Progenitor cell of endocrine pancreas (in vitro differentiated cells): ENCODE data around the gene CCDC82. TPM values are rescaled to one million over a fixed set of nuclear protein-coding genes. Genes with fewer than 3 reads are reported as not detected.
A peak's percentile ranks its signal among the peaks of the same experiment; 100 is the strongest.

Experiments used
- DNase-seq: peaks from one replicate; pipeline ENCODE4 v3.0.0; 2021; ENCODE audit warnings: low spot score; ENCODE audit not compliant: unreplicated experiment
- H3K27ac Mint-ChIP-seq: 2 replicates; pipeline ENCODE4 v1.8.0; 2021; ENCODE audit warnings: mild to moderate bottlenecking, moderate library complexity, mixed read lengths
- H3K27me3 Mint-ChIP-seq: 2 replicates; pipeline ENCODE4 v1.8.0; 2021; ENCODE audit warnings: mixed read lengths
- H3K36me3 Mint-ChIP-seq: 2 replicates; pipeline ENCODE4 v1.8.0; 2022; ENCODE audit warnings: mixed read lengths; ENCODE audit not compliant: insufficient read depth
- H3K4me1 Mint-ChIP-seq: 2 replicates; pipeline ENCODE4 v1.8.0; 2021; ENCODE audit warnings: low read depth, mixed read lengths
- H3K4me3 Mint-ChIP-seq: 2 replicates; pipeline ENCODE4 v1.8.0; 2021; ENCODE audit warnings: low read depth, mild to moderate bottlenecking, moderate library complexity, mixed read lengths
- H3K9me3 Mint-ChIP-seq: 2 replicates; pipeline ENCODE4 v1.8.0; 2021; ENCODE audit warnings: low read depth, mixed read lengths
- CTCF ChIP-seq: fragments of 200-600 bp; sonication (generic); IDR thresholded peaks from one replicate; pipeline ENCODE4 v1.5.0; 2021; ENCODE audit warnings: antibody characterized with exemption, mild to moderate bottlenecking; ENCODE audit not compliant: unreplicated experiment
- total RNA-seq: library from RNA; stranded (reverse); gene quantifications from 2 replicates; pipeline ENCODE4 v1.2.1, GENCODE V29; 2021

The CCDC82 gene
- total RNA-seq, 1 donor from 2014 or later, result 26.3 TPM

GRCh38 chr11:96329855-96330510 is 59.7 kb downstream of the CCDC82 start:
- no peak overlapping the region for H3K4me3 Mint-ChIP-seq
- H3K36me3 Mint-ChIP-seq, result peaks cover 7% of the 10 kb centered on the region
- no peak for DNase-seq
- peaks cover 29% of the 10 kb centered on the region for H3K4me1 Mint-ChIP-seq
- no peak overlapping the region for H3K27ac Mint-ChIP-seq
- no peak for TF ChIP-seq CTCF
- H3K27me3 Mint-ChIP-seq, result no peaks in the 10 kb centered on the region
- H3K9me3 Mint-ChIP-seq, result no peaks in the 10 kb centered on the region

GRCh38 chr11:96329419-96329818 is 60.3 kb downstream of the CCDC82 start:
- no peak for TF ChIP-seq CTCF
- DNase-seq, result no peak
- Mint-ChIP-seq H3K4me1 (peaks cover 29% of the 10 kb centered on the region), H3K4me3 (no peak overlapping the region), H3K9me3 (no peaks in the 10 kb centered on the region), H3K27me3 (no peaks in the 10 kb centered on the region), H3K27ac (no peak overlapping the region), H3K36me3 (peaks cover 7% of the 10 kb centered on the region)

- Mint-ChIP-seq H3K27ac (no peak overlapping the region), H3K4me1 (peaks cover 29% of the 10 kb centered on the region)
- no peak for TF ChIP-seq CTCF
Measured at GRCh38 chr11:96328395-96329010, 61.2 kb downstream of the CCDC82 start.

DNA sequence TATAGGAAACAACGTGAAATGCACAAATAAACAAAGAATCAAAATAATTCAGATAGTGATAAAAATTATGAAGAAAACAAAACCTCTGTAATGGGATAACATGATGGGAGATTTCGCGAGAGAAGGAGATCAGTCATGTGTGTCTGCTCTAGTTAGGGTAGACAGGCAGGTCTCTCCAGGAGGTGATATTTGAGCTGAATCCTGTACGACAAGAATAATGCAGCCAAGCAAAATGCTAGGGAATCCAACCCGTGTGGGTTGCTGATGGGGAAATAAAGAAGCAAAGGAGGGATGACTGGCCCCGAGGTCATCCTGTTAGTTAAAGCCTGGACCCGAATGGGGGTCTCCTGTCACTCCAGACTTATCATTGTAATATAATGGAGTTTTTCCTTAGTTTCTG is 62.8 kb downstream of the CCDC82 start:
- Mint-ChIP-seq H3K27me3 (no peaks in the 10 kb centered on the region), H3K4me1 (peaks cover 17% of the 10 kb centered on the region), H3K4me3 (no peak overlapping the region), H3K27ac (no peak overlapping the region), H3K9me3 (peaks cover 3% of the 10 kb centered on the region), H3K36me3 (peaks cover 15% of the 10 kb centered on the region)
- DNase-seq, result no peak
- TF ChIP-seq CTCF, result no peak

More at GRCh38 chr11:96328395-96329010, 61.2 kb downstream of the CCDC82 start:
- DNase-seq, result no peak
- no peak overlapping the region for H3K4me3 Mint-ChIP-seq
- peaks cover 9% of the 10 kb centered on the region for H3K36me3 Mint-ChIP-seq
- no peaks in the 10 kb centered on the region for H3K27me3 Mint-ChIP-seq
- peaks cover under 1% of the 10 kb centered on the region for H3K9me3 Mint-ChIP-seq

DNA sequence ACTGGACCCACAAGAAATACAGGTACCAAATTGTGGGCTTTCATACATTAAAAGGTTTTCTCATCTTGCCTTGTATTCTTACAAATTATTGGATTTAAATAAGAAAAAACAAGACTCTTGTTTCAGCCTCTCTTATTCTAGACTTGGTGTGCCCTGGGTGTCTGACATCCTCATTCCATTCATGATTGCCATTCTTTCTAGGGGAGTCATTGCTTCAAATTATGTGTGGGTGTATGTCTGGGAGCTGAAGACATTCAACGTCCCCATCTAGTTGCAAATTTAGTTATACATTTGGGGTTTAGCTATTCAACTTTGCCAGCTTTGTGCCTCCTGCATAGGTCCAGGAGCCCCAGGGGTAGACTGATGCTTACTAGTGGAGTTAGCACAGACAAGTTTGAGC is 64.8 kb downstream of the CCDC82 start:
- Mint-ChIP-seq H3K36me3 (peaks cover 12% of the 10 kb centered on the region), H3K27ac (peak overlapping the region; percentile 66), H3K9me3 (peaks cover 3% of the 10 kb centered on the region), H3K27me3 (no peaks in the 10 kb centered on the region), H3K4me3 (no peak overlapping the region), H3K4me1 (peaks cover 17% of the 10 kb centered on the region)
- no peak for DNase-seq
- no peak for TF ChIP-seq CTCF
